Astrocyte (in vitro differentiated cells and primary cell): ENCODE results near the gene BCL7C. TPM values are rescaled to one million over a fixed set of nuclear protein-coding genes. Genes with fewer than 3 reads are reported as not detected.
"Not testable (repeated sequence)": the region's sequence is repeated elsewhere in the genome, so short reads cannot be mapped to it uniquely, and the experiment has no call there.

Source experiments
- DNase-seq: peaks from one replicate; pipeline ENCODE4 v3.0.0-alpha.2; 2010; ENCODE audit warnings: low read depth
- FAIRE-seq: peaks from 2 replicates; lab custom pipeline; 2011; peaks lifted over from hg19 to GRCh38; lab: Jason Lieb, UNC
- H2AFZ ChIP-seq: 2 replicates; pipeline ENCODE4 v1.6.0; 2012; ENCODE audit warnings: low read depth, low read length, inconsistent platforms
- H3K27ac ChIP-seq: 2 replicates; pipeline ENCODE4 v1.5.1; 2011; ENCODE audit warnings: low read depth, low read length, inconsistent platforms
- H3K27me3 ChIP-seq: 2 replicates; pipeline ENCODE4 v1.6.0; 2011; ENCODE audit warnings: low read length, inconsistent platforms; ENCODE audit not compliant: insufficient read depth
- H3K36me3 ChIP-seq: 2 replicates; pipeline ENCODE4 v1.5.1; 2011; ENCODE audit warnings: low read length, inconsistent platforms; ENCODE audit not compliant: insufficient read depth
- H3K4me1 ChIP-seq: 2 replicates; pipeline ENCODE4 v1.5.1; 2011; ENCODE audit warnings: low read length, inconsistent platforms; ENCODE audit not compliant: insufficient read depth
- H3K4me2 ChIP-seq: 2 replicates; pipeline ENCODE4 v1.6.0; 2012; ENCODE audit warnings: low read length, inconsistent platforms
- H3K4me3 ChIP-seq: 2 replicates; pipeline ENCODE4 v1.5.1; 2011; ENCODE audit warnings: low read depth, mild to moderate bottlenecking, low read length, inconsistent platforms; ENCODE audit not compliant: insufficient read depth
- H3K79me2 ChIP-seq: 2 replicates; pipeline ENCODE4 v1.6.0; 2012; ENCODE audit warnings: mild to moderate bottlenecking, low read length, inconsistent platforms; ENCODE audit not compliant: insufficient read depth
- H3K9ac ChIP-seq: 2 replicates; pipeline ENCODE4 v1.6.0; 2012; ENCODE audit warnings: mild to moderate bottlenecking, low read length, inconsistent platforms
- H3K9me3 ChIP-seq: 2 replicates; pipeline ENCODE4 v1.5.1; 2012; ENCODE audit warnings: low read depth, mild to moderate bottlenecking, low read length, inconsistent platforms; ENCODE audit not compliant: insufficient read depth
- H4K20me1 ChIP-seq: 2 replicates; pipeline ENCODE4 v1.6.0; 2012; ENCODE audit warnings: low read length, inconsistent platforms; ENCODE audit not compliant: insufficient read depth
- H3K27ac Mint-ChIP-seq: one replicate; pipeline ENCODE4 v1.8.0; 2021; ENCODE audit warnings: mild to moderate bottlenecking, mixed read lengths; ENCODE audit not compliant: unreplicated experiment
- H3K27me3 Mint-ChIP-seq: one replicate; pipeline ENCODE4 v1.8.0; 2021; ENCODE audit warnings: low read depth, mixed read lengths; ENCODE audit not compliant: unreplicated experiment
- H3K36me3 Mint-ChIP-seq: one replicate; pipeline ENCODE4 v1.8.0; 2021; ENCODE audit warnings: low read depth, mixed read lengths; ENCODE audit not compliant: unreplicated experiment
- H3K4me1 Mint-ChIP-seq: one replicate; pipeline ENCODE4 v1.8.0; 2021; ENCODE audit warnings: low read depth, mixed read lengths; ENCODE audit not compliant: unreplicated experiment
- H3K4me3 Mint-ChIP-seq: one replicate; pipeline ENCODE4 v1.8.0; 2021; ENCODE audit warnings: mild to moderate bottlenecking, moderate library complexity, mixed read lengths; ENCODE audit not compliant: unreplicated experiment
- H3K9me3 Mint-ChIP-seq: one replicate; pipeline ENCODE4 v1.8.0; 2021; ENCODE audit warnings: mild to moderate bottlenecking, mixed read lengths; ENCODE audit not compliant: unreplicated experiment
- EZH2 ChIP-seq: IDR thresholded peaks from 2 replicates; pipeline ENCODE4 v1.6.1; 2012; ENCODE audit warnings: mild to moderate bottlenecking, low read length, inconsistent platforms; ENCODE audit not compliant: insufficient read depth
- total RNA-seq: library from RNA; stranded (reverse); gene quantifications from 2 replicates; pipeline ENCODE4 v1.2.1, GENCODE V29; 2021
- TF ChIP-seq, protein P1 (sequence below): IDR thresholded peaks from 2 replicates; pipeline ENCODE4 v1.5.1; 2011; ENCODE audit warnings: low read depth, mild to moderate bottlenecking, inconsistent platforms, low read length, moderate library complexity; ENCODE audit not compliant: insufficient read depth

The BCL7C gene
- total RNA-seq, 1 donor from 2014 or later: 40.7 TPM

DNA sequence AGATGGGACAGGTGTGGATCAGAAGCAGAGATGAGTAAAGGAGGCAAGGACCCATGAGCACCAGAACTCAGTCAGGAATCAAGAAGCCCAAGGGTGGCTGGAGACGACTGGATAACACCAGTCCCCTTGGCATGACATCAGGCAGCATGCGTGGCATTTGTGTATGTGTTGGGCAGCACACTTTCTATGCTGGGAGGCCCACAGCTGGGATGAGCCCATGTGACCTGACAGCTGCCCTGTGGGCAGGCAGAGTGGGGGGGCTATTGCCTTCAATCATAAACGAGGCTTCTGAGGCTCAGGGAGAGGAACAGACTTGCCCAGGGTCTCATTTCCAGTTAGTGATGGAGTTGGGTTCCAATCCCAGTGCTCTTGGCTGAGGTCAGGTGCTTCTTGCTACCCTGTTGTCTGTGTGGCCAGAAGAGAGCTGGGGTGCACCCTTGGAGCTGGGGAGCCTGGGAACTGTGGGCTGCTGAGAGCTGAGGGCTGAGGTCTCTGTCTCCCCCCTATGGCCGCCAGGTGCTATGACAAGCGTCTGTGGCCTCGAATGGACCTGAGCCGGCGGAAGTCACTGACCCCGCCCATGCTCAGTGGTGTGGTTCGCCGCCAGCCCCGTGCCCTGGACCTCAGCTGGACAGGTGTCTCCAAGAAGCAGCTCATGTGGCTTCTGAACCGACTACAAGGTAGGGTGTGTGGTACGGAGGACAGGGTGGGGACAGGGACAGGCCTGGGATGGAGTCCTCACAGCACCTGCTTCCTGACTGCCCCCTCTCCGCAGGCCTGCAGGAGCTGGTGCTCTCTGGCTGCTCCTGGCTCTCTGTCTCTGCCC lies 47.9 kb upstream of the BCL7C start:
- Histone ChIP-seq H3K27me3 (no peaks in the 10 kb centered on the region), H3K4me2 (no peak overlapping the region), H2AFZ (no peak overlapping the region), H3K4me3 (no peak overlapping the region), H4K20me1 (peaks cover 35% of the 10 kb centered on the region), H3K4me1 (peaks cover 7% of the 10 kb centered on the region), H3K27ac (no peak overlapping the region), H3K9ac (no peak overlapping the region), H3K79me2 (peaks cover 17% of the 10 kb centered on the region), H3K36me3 (peaks cover 21% of the 10 kb centered on the region), H3K9me3 (no peaks in the 10 kb centered on the region)
- Mint-ChIP-seq H3K9me3 (no peaks in the 10 kb centered on the region), H3K36me3 (peaks cover 15% of the 10 kb centered on the region), H3K27me3 (no peaks in the 10 kb centered on the region), H3K4me1 (peaks cover 17% of the 10 kb centered on the region), H3K4me3 (no peak overlapping the region), H3K27ac (peak overlapping the region; percentile 90)
- no peak for DNase-seq
- TF ChIP-seq, protein P1, sequence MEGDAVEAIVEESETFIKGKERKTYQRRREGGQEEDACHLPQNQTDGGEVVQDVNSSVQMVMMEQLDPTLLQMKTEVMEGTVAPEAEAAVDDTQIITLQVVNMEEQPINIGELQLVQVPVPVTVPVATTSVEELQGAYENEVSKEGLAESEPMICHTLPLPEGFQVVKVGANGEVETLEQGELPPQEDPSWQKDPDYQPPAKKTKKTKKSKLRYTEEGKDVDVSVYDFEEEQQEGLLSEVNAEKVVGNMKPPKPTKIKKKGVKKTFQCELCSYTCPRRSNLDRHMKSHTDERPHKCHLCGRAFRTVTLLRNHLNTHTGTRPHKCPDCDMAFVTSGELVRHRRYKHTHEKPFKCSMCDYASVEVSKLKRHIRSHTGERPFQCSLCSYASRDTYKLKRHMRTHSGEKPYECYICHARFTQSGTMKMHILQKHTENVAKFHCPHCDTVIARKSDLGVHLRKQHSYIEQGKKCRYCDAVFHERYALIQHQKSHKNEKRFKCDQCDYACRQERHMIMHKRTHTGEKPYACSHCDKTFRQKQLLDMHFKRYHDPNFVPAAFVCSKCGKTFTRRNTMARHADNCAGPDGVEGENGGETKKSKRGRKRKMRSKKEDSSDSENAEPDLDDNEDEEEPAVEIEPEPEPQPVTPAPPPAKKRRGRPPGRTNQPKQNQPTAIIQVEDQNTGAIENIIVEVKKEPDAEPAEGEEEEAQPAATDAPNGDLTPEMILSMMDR: peak; percentile 69
- no peak for TF ChIP-seq EZH2
- FAIRE-seq: no peak

DNA sequence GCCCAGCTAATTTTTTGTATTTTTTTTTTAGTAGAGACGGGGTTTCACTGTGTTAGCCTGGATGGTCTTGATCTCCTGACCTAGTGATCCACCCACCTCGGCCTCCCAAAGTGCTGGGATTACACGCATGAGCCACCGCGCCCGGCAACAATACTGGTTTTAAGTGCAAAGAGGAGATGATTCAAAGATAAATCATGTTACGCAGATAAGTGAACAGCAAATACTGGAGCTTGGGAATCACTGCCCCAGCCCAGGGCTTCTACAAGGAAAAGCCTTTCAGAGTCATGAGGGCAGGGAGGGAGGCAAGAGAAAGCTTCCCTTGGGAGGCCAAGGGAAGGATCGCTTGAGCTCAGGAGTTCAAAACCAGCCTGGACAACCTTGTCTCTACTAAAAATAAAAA lies 45.7 kb upstream of the BCL7C start:
- H3K9me3 Mint-ChIP-seq, H2AFZ ChIP-seq, H3K9me3 ChIP-seq, H3K27me3 Mint-ChIP-seq, FAIRE-seq, H3K4me1 ChIP-seq, DNase-seq, H3K4me3 ChIP-seq, H3K27me3 ChIP-seq: not testable (repeated sequence)
- Histone ChIP-seq H3K27ac (peak overlapping the region; percentile 50), H3K79me2 (peaks cover 22% of the 10 kb centered on the region), H3K9ac (peak overlapping the region; percentile 18), H4K20me1 (peaks cover 46% of the 10 kb centered on the region), H3K4me2 (peak overlapping the region; percentile 62), H3K36me3 (peaks cover 17% of the 10 kb centered on the region)
- Mint-ChIP-seq H3K27ac (peak overlapping the region; percentile 58), H3K36me3 (peaks cover 20% of the 10 kb centered on the region), H3K4me1 (peaks cover 17% of the 10 kb centered on the region), H3K4me3 (peak overlapping the region; percentile 64)

DNA sequence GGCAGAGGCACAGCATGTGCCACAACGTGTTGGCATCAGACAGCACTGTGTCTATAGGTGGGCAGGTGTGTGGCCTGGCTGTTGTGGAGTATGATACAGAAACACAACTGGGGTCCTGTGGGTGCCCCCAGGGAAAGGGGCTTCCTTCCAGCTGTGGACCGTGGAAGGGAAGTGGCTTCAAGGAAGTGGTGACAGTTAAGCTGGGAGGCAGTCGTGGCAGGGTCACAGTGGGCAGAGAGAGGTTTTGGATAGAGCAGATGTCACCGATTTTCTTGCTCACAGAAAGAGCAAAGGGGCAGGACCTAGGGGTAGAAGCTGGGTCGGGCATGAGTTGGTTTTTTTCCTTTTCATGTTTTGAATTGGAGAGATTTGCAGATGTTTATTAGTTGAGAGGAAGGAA lies 43.8 kb upstream of the BCL7C start:
- FAIRE-seq: no peak
- peaks cover 22% of the 10 kb centered on the region for H3K79me2 ChIP-seq
- no peak for DNase-seq

More for the DNA sequence above, 43.8 kb upstream of the BCL7C start:
- Histone ChIP-seq H3K9ac (peak overlapping the region; percentile 10), H3K4me1 (peaks cover 7% of the 10 kb centered on the region), H3K27ac (no peak overlapping the region), H3K9me3 (no peaks in the 10 kb centered on the region), H3K27me3 (no peaks in the 10 kb centered on the region), H3K4me2 (no peak overlapping the region), H4K20me1 (peaks cover 39% of the 10 kb centered on the region), H3K36me3 (peaks cover 10% of the 10 kb centered on the region), H3K4me3 (no peak overlapping the region), H2AFZ (no peak overlapping the region)
- Mint-ChIP-seq H3K9me3 (no peaks in the 10 kb centered on the region), H3K36me3 (peaks cover 22% of the 10 kb centered on the region), H3K27me3 (no peaks in the 10 kb centered on the region), H3K4me1 (peaks cover 17% of the 10 kb centered on the region), H3K4me3 (no peak overlapping the region), H3K27ac (peak overlapping the region; percentile 22)
- TF ChIP-seq EZH2: no peak
- TF ChIP-seq, protein P1: no peak
